Epithelial cell of esophagus (primary cell): ENCODE measurements around the gene SPATA16.

ENCODE experiments used
- DNase-seq: peaks from one replicate; pipeline ENCODE4 v3.0.0; 2010; ENCODE audit warnings: low read depth
- H3K4me3 ChIP-seq: 2 replicates; pipeline ENCODE4 v1.5.1; 2011; ENCODE audit warnings: mild to moderate bottlenecking, low read length, control low read depth
- CTCF ChIP-seq: IDR thresholded peaks from 2 replicates; pipeline ENCODE4 v1.5.1; 2011; ENCODE audit warnings: low read depth, mild to moderate bottlenecking, low read length, control low read depth, inconsistent platforms; ENCODE audit not compliant: insufficient read depth; ENCODE audit errors: missing control alignments

The SPATA16 gene

DNA sequence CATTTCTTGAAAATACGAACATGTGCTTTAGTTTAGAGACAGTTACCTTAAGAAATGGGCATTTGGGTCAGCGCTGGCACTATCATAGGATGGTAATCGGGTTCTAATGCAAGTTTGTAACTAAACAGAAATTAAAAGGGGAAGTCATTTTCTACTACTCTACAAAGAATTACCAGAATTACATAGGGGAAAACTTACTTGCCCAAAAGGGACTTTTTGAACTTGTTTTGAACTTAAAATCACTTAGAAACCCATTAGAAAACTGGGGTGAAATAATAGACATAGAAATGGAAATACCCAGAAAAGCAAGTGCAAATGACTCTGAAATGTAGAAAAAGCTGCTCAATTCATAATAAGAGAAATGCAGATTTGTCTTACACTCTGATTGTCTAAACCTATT, 44.9 kb downstream of the SPATA16 start:
- no peak for TF ChIP-seq CTCF
- no peak for DNase-seq
- H3K4me3 ChIP-seq: no peak overlapping the region

- no peak overlapping the region for H3K4me3 ChIP-seq
- no peak for DNase-seq
- TF ChIP-seq CTCF: no peak
Measured at GRCh38 chr3:173092038-173092437, 49.0 kb downstream of the SPATA16 start.

DNA sequence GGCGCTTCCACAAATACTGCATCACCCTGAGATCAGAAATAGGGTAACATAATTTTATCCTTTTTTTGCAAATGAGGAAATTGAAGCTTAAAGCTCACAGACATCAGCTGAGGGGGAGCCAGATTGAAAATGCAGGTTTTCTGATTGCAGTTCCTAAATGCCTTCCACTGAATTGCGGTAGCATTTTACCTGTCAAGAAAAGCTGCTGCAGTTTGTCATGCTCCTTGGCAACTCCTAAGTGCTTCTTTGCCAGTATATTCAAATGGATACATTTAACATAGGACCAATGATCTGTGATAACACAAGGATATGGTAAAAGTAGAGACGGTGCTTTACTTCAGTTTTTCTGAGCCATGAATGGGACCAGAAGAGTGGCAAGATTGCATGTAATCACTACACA, 50.5 kb downstream of the SPATA16 start:
- no peak for TF ChIP-seq CTCF
- H3K4me3 ChIP-seq: no peak overlapping the region
- DNase-seq: no peak

- no peak for DNase-seq
- no peak for TF ChIP-seq CTCF
- H3K4me3 ChIP-seq: no peak overlapping the region
Measured at GRCh38 chr3:173089283-173089682, 51.8 kb downstream of the SPATA16 start.

- DNase-seq: no peak
- TF ChIP-seq CTCF: no peak
- no peak overlapping the region for H3K4me3 ChIP-seq
Measured at GRCh38 chr3:173078525-173078924, 62.5 kb downstream of the SPATA16 start.

GRCh38 chr3:173066044-173067004, 74.7 kb downstream of the SPATA16 start:
- H3K4me3 ChIP-seq: no peak overlapping the region
- peak; percentile 28 for DNase-seq
- TF ChIP-seq CTCF: no peak
